ENCODE measurements around the gene PPP2R5D. TPM values are rescaled to one million over a fixed set of nuclear protein-coding genes. Genes with fewer than 3 reads are reported as not detected.

Gene PPP2R5D
- total RNA-seq, 1 donor from 2014 or later = 25.3 TPM

- intact Hi-C loops (cut with DNase I) = no loop called here
- no peak for DNase-seq (ENCODE audit: low spot score)
Observed at GRCh38 chr6:43045371-43045930, 61.1 kb downstream of the PPP2R5D start.

- DNase-seq (ENCODE audit: low spot score) = no peak
- intact Hi-C loops (cut with DNase I) = no loop called here
Observed at GRCh38 chr6:43047998-43048397, 63.6 kb downstream of the PPP2R5D start.

- no peak for DNase-seq (ENCODE audit: low spot score)
- intact Hi-C loops (cut with DNase I) = loop anchor here (5.0 kb wide), 2 partner anchors 91 to 119 kb away; no protein-coding TSS in a partner anchor
Observed at GRCh38 chr6:43050981-43051380, 66.6 kb downstream of the PPP2R5D start.

- no peak for DNase-seq (ENCODE audit: low spot score)
- intact Hi-C loops (cut with DNase I) = loop anchor here (2.0 to 5.0 kb wide), 3 partner anchors 38 to 120 kb away; partner anchors contain the start of gene KLHDC3
Observed at GRCh38 chr6:43052225-43052841, 68.0 kb downstream of the PPP2R5D start.

GRCh38 chr6:43052842-43053544, 68.6 kb downstream of the PPP2R5D start:
- no peak for DNase-seq (ENCODE audit: low spot score)
- intact Hi-C loops (cut with DNase I) = loop anchor here (2.0 to 5.0 kb wide), 3 partner anchors 38 to 121 kb away; partner anchors contain the start of gene KLHDC3

- intact Hi-C loops (cut with DNase I) = loop anchor here (2.0 to 5.0 kb wide), 3 partner anchors 39 to 121 kb away; partner anchors contain the start of gene KLHDC3
- DNase-seq (ENCODE audit: low spot score) = peak; percentile 96
Observed at GRCh38 chr6:43053545-43054205, 69.3 kb downstream of the PPP2R5D start, which contains the start of gene CUL7. Gene CUL7, minus strand, starts transcription at chr6:43053851. Its CDS starts 1,063 bp downstream, at chr6:43052788.

GRCh38 chr6:43054206-43054943, 70.0 kb downstream of the PPP2R5D start:
- intact Hi-C loops (cut with DNase I) = loop anchor here (5.0 kb wide), 2 partner anchors 88 to 122 kb away; no protein-coding TSS in a partner anchor
- DNase-seq (ENCODE audit: low spot score) = no peak

- DNase-seq (ENCODE audit: low spot score) = no peak
- intact Hi-C loops (cut with DNase I) = no loop called here
Observed at GRCh38 chr6:43055966-43056365, 71.6 kb downstream of the PPP2R5D start.

- intact Hi-C loops (cut with DNase I) = no loop called here
- no peak for DNase-seq (ENCODE audit: low spot score)
Observed at GRCh38 chr6:43058531-43058930, 74.2 kb downstream of the PPP2R5D start.

- DNase-seq (ENCODE audit: low spot score) = peak; percentile 100
- intact Hi-C loops (cut with DNase I) = loop anchor here (1.0 kb wide), 1 partner anchor 46 kb away; the partner anchor contains the start of gene MEA1
Observed at GRCh38 chr6:43059168-43060033, 75.0 kb downstream of the PPP2R5D start, which contains the start of the genes KLC4 and MRPL2. Gene KLC4, plus strand, starts transcription at chr6:43059631. Its CDS starts 1,705 bp downstream, at chr6:43061336. Gene MRPL2, minus strand, starts transcription at chr6:43059434. Its CDS starts 53 bp downstream, at chr6:43059381.

- intact Hi-C loops (cut with DNase I) = no loop called here
- DNase-seq (ENCODE audit: low spot score) = no peak
Observed at GRCh38 chr6:43060034-43060754, 75.8 kb downstream of the PPP2R5D start.

- intact Hi-C loops (cut with DNase I) = no loop called here
- no peak for DNase-seq (ENCODE audit: low spot score)
Observed at GRCh38 chr6:43060755-43061633, 76.6 kb downstream of the PPP2R5D start.

- no peak for DNase-seq (ENCODE audit: low spot score)
- intact Hi-C loops (cut with DNase I) = no loop called here
Observed at GRCh38 chr6:43061861-43062260, 77.5 kb downstream of the PPP2R5D start.
